OCI-M2 (cell line): ENCODE data around the gene SAXO1.
A peak's percentile ranks its signal among the peaks of the same experiment; 100 is the strongest.
"Not testable (repeated sequence)": the region's sequence is repeated elsewhere in the genome, so short reads cannot be mapped to it uniquely, and the experiment has no call there.

Experiments used
- DNase-seq: peaks from one replicate; lab custom pipeline; 2025; ENCODE audit not compliant: unreplicated experiment; lab: John Stamatoyannopoulos, UW

Gene SAXO1, protein sequence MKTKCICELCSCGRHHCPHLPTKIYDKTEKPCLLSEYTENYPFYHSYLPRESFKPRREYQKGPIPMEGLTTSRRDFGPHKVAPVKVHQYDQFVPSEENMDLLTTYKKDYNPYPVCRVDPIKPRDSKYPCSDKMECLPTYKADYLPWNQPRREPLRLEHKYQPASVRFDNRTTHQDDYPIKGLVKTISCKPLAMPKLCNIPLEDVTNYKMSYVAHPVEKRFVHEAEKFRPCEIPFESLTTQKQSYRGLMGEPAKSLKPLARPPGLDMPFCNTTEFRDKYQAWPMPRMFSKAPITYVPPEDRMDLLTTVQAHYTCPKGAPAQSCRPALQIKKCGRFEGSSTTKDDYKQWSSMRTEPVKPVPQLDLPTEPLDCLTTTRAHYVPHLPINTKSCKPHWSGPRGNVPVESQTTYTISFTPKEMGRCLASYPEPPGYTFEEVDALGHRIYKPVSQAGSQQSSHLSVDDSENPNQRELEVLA

DNA sequence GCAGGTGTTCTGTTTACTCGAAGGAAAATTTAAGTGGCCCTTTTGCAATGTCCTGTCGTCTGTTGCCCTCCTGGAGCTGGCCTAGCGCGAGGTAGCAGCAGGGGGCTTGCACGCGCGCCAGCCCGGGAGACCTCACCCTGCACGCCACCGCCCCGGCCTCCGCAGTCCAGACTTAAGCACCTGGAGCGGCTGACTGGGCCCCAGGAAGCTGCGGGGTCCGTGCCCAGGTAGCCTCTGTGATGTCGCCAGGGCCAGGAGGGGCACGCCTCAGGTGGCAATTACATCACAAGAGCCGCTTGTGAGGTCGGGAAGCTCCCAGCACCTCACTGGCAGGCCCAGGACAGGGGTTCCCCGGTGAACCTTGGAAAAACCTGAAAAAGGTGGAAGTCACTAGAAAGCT, at the start of gene SAXO1:
TSS of gene SAXO1 (minus strand) at position 195 of the 400 bp plus-strand sequence. CDS start 301 bp downstream, outside the sequence.
- no peak for DNase-seq

DNA sequence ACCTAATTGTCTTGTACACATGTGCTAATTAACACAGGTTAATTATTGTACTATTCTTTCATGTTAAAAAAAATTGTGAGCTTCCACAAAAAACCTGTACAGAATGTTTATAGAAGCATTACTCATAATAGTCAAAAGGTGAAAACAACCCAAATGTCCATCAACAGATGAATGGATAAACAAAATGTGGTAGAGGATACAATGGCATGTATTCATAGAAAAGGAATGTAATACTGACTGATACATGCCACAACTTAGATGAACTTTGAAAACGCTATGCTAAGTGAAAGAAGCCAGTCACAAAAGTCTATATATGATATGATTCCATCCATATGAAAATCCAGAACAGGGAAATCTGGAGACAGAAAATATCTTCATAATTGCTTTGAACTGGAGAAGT, 41.8 kb upstream of the SAXO1 start:
- no peak for DNase-seq

DNA sequence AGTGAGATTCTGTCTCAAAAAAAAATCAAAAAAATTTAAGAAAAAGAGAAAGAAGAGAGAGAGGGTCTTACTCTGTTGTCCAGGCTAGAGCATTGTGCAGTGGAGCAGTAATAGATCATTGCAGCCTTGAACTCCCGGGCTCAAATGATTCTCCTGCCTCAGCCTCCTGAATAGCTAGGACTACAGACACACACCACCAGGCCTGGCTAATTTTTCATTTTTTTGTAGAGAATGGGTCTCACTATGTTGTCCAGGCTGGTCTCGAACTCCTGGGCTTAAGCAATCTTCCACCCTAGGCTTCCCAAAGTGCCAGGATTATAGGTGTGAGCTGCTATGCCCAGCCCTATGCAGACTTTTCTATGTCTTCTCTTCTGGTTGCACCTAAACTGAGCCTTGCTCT, 41.2 kb upstream of the SAXO1 start:
- DNase-seq, result no peak

DNA sequence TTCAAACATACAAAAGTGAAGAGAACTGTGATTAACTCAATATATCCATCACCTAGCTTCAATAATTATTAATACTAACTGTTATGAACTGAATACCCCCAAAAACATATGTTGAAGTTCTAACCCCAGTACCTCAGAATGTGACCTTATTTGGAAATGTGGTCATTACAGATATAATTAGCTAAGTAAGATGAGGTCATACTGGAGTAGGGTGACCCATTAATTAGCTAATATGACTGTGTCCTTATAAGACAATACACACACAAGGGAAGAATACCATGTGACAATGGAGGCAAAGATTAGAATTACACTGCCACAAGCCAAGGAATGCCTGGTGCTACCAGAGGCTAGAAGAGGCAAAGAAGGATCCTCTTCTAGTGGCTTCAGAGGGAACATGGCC, 24.0 kb upstream of the SAXO1 start:
- DNase-seq, result no peak

DNA sequence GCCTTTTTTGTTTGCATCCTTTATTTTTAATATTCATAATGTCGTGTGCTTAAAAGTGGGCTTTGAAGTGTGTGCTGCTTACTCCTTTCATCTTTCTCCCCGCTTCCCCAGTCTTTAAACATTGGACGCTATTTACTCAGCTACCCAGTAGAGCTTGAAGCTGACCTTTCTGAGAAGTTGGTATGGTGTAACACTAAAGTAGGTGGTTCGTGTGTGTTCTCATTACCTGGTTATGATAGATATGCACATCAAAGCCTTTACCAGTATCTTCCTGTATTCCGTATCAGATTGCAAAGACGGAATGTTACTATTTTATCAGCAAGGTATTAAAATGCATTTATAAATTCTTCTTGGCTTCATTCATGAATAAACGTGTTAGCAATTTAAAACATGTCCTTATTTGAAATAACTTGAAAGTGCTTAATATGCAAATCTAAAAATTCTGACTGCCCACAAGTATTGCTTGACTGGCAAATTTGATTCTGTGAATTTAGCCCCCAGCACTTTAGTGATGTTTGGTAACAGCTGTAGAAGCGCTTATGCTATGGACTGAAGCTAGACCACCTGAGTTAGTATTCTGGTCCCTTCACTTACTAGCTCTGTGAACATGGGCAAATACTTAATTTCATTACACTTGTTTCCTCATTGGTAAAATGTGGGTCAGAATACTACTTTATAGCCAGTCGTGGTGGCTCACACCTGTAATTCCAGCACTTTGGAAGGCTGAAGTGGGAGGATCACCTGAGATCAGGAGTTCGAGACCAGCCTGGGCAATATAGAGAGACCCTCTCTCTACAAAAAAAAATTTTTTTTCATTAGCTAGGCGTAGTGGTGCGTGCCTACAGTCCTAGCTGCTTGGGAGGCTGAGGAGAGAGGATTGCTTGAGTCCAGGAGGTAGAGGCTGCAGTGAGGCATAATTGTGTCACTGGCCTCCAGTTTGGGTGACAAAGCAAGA, 17.9 kb upstream of the SAXO1 start:
- no peak for DNase-seq

DNA sequence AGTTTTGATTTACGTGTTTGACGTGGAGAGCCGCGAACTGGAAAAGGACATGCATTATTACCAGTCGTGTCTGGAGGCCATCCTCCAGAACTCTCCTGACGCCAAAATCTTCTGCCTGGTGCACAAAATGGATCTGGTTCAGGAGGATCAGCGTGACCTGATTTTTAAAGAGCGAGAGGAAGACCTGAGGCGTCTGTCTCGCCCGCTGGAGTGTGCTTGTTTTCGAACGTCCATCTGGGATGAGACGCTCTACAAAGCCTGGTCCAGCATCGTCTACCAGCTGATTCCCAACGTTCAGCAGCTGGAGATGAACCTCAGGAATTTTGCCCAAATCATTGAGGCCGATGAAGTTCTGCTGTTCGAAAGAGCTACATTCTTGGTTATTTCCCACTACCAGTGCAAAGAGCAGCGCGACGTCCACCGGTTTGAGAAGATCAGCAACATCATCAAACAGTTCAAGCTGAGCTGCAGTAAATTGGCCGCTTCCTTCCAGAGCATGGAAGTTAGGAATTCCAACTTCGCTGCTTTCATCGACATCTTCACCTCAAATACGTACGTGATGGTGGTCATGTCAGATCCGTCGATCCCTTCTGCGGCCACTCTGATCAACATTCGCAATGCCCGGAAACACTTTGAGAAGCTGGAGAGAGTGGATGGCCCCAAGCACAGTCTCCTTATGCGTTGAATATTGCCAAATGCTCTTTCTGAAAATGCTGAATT, 17.1 kb upstream of the SAXO1 start:
- no peak for DNase-seq

DNA sequence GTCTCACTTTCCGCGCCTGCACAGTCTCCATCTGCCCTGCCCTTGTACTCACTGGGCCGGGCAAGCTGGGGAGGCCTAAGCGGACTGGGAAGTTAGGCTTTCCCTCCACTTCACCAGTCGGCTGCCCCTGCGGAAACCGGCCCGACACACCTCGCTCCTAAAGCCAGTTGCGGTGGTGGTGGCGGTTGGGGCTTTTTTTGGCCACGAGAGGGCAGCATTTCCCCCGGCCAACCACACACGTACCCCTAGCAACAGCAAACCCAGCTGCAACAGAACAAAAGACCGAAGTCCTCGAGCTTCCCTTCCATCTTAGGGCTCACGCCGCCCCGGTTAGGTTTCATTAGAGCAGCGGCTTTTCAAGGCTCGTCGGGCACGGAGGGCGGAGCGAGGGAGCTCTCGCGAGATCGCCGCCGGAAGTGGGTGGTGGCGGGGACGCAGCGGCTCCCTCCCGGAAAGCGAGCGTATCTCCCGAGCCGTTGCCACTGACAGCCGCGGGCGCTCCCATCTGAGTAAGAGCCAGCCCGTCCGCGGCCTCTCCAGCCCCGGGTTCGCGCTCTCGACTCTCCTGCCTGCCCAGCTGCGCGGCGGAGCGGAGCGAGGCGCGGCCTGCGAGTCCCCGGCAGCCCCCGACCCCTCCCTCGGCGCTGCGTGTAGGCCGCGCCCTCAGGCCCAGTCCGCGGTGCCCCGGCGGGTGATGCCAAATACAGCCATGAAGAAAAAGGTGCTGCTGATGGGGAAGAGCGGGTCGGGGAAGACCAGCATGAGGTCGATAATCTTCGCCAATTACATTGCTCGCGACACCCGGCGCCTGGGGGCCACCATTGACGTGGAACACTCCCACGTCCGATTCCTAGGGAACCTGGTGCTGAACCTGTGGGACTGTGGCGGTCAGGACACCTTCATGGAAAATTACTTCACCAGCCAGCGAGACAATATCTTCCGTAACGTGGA, 16.2 kb upstream of the SAXO1 start, which contains the start of gene RRAGA:
TSS of gene RRAGA (plus strand) at position 462 of the 951 bp plus-strand sequence. CDS start at position 695, 233 bp downstream.
- peak; percentile 92 for DNase-seq

DNA sequence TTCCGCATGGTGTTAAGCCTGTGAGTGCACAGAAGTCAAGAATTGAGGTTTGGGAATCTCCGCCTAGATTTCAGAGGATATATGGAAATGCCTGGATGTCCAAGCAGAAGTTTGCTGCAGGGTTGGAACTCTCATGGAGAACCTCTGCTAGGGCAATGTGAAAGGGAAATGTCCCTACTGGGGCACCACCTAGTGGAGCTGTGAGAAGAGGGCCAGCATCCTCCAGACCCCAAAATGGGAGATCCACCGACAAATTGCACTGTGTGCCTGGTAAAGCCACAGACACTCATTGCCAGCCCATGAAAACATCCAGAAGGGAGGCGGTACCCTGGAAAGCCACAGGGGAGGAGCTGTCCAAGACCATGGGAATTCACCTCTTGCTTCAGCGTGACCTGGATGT, 3.6 kb upstream of the SAXO1 start:
- no peak for DNase-seq

DNA sequence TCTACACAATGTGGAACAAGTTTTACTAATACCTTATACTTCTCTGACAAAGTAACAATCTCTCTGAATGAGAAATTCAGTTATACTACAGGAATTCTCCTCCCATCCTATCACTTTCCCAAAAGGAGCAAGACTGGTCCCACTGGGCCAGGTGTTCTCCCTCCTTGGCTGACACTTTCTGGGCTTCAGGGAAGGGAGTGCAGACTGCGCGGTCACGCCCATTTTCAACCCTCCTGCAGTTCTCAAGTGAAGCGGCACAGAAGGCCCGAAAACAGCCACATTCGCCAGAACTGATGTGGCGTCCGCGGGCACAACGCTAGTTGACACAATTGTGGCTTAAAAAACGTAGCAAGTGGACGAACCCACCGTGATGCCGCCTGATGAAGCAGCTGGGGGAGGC, 603 bp downstream of the SAXO1 start:
- no peak for DNase-seq

DNA sequence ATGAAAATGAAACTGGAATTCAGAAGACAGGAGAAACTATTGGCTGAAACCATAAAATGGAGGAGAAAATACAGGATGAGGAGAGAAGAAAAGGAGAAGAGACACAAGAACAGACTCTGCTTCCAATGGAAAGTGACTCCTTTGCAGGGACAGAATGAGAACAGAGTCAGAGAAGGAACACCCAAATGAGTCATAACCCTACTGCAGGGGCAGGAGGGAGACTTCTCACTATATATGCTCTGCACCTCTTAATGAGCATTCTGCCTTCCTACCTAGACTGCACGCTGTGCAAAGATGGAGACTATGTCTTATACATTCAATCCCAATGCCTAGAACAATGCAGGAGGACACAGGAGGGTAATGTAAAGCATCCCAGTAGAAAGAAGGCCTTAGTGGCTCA, 2.1 kb downstream of the SAXO1 start:
- no peak for DNase-seq

DNA sequence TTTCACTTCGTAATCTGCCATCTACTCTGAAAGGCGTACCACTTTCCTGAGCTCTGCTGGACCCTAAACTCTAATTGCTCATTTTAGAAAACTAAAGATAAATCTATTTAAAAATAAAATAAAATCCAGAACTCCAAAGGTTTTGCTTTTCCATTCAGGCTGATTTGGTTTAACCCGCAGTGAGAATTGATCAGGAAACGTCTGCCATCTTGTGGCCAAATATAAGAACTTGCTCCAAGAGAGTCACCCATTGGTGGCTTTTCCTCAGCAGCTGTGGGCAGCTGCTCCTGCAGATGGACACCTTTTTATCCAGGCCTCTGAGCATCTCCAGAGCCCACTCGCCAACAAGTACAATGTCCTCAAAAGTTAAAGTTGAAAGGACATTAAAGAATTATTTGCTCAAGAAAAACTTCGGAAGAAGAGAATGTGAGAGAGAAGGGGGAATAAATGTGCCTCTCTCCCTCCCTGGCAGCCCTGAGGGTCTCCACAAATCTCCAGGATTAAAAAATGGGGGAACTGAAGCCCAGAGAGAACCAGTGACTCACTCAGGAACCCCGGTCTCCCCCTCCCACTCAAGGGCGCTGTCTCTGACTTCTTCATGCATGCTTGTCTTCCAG, 4.1 kb downstream of the SAXO1 start:
- no peak for DNase-seq

DNA sequence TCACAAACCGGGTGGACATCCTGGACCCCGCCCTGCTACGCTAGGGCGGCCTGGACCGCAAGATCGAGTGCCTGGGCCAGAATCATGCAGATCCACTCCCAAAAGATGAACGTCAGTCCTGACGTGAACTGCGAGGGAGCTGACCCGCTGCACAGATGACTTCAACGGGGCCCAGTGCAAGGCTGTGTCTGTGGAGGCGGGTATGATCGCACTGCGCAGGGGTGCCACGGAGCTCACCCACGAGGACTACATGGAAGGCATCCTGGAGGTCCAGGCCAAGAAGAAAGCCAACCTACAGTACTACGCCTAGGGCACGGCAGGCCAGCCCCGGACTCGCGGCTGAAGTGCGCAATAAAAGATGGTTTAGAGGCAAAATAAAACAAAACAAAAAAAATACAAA, 5.2 kb downstream of the SAXO1 start:
- DNase-seq, result no peak

DNA sequence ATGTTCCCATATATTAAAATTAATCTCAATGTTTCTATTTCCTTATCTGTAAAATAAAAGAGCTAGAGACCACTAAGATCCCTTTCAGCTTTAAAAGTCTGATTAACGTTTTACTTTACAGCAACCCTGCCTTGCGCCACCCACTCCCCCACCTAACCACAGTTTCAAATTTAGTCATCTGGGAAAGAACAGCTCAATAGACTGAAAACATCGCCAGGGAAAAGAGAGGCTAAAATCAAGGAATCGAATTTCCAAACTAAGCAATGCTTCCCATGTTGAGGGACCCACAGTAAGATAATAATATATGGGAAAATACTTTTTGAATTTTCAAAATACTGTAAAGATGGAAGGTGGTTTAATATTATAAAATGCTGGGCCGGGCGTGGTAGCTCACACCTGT, 6.6 kb downstream of the SAXO1 start:
- DNase-seq, result no peak

DNA sequence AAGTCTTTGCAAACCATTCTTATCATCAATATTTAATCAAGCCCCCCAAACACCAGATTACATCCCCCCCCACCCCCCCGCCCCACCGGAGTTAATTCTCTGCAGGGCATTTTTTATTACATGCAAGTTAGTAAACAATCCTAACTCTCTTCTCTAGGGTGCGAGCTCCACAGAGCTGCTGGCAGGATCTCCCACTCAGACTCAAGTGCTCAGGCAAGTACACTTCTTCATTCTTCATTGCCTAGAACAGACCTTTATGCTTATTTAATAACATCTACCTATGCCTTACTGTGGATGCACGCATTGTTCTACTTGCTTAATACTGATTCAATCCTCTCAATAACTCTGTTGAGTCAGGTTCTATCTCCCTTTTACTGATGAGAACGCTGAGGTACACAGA, 9.9 kb downstream of the SAXO1 start:
- DNase-seq, result no peak

DNA sequence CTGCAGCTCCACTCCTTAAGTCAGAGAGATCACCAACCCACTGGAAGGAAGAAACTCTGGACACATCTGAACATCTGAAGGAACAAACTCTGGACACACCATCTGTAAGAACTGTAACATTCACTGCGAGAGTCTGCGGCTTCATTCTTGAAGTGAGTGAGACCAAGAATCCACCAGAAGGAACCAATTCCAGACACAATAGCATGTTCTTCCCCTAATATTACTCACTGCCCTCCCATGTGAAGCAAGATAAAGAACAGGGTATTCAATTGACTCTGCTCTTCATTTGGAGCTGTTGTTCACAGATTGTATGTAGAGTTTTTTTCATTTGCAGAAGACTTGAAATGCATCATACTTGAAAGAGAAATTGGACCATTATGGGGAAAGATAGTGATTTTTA, 10.8 kb downstream of the SAXO1 start:
- DNase-seq, result no peak

DNA sequence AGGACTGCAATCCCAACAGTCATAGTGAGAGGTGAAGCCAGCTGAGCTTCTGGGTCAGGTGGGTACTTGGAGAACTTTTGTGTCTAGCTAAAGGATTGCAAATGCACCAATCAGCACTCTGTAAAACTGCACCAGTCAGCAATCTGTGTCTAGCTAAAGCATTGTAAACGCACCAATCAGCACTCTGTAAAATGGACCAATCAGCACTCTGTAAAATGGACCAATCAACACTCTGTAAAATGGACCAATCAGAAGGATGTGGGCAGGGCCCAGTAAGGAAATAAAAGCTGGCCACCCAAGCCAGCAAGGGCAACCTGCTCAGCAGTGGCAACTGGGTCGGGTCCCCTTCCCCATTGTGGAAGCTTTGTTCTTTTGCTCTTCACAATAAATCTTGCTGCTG, 11.4 kb downstream of the SAXO1 start:
- DNase-seq, result not testable (repeated sequence)

DNA sequence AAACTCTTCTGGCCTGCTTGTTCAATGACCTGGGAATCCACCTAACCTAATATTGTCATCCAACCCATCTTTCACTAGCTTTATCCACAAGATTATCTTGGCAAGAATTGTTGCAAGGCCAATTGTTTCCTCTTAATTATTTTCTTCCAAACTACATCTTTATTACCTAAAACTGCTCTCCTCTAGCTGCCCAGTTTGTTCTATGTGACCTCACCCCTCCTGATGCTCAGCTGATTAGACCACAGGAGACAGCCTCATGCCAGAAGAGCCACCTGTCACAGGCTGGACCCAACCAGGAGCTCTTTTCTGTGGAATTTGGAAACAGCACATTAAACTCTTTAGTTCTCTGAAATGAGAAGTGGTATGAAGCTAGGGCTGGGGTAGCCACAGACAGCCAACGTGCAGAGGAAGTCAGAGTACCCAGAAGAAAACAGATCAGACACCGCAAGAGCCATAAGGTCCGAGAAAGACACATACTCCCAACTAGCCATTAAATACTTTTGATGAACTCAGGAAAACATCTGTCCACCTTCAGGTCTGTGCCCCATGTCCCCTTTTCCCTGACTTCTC, 12.0 kb downstream of the SAXO1 start:
- DNase-seq, result no peak

DNA sequence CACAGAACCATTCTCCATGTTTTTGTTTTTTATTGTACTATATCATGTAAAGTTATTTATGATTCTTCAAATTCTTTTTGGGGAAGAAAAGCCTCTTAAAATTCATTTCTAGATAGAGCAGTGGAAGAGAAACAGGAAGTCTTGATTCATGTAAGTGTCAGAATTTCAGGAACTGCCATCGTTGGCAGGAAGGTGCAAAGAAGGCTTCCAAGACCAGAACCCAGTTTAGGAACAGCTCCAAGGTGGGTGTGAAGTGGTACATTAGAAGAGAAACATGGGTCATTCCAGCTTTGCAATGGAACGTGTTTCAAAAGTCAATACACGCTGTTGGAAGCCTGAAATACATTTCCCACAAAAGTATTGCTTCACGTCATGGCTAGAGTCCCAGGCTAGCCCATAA, 14.8 kb downstream of the SAXO1 start:
- no peak for DNase-seq

DNA sequence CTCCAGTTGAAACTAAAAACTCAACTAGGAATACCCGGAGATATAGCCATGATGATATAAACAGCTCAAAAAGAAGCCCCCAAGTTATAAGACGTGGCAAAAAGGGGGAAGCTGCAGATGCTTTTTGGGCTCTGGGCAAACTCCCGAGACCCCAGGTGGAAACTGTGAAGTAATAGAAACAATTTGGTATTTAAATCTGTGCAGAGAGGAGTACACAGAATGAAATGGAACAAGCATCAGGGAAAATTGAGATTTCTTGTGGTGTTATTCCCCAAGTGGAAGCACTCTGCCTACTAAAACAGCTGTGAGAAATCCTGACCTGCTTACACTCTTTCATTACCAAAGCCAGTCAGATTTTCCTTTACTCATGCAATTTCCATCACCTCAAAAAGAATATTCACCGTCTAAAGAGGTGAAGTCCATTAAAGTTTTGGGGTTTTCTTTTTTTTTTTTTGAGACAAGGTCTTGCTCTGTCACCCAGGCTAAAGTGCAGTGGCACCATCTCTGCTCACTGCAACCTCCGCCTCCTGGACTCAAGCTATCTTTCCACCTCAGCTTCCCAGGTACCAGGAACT, 23.5 kb downstream of the SAXO1 start:
- no peak for DNase-seq
